Ramos (cell line): ENCODE data around the gene RXRB.

ENCODE experiments used
- in situ Hi-C: fragments of 300-500 bp; cut with MboI; formaldehyde crosslinking; loops from one replicate; pipeline ENCODE4 v1.14.3; 2022; ENCODE audit warnings: low sequenced_read_pairs; ENCODE audit not compliant: unreplicated experiment

RXRB gene

DNA sequence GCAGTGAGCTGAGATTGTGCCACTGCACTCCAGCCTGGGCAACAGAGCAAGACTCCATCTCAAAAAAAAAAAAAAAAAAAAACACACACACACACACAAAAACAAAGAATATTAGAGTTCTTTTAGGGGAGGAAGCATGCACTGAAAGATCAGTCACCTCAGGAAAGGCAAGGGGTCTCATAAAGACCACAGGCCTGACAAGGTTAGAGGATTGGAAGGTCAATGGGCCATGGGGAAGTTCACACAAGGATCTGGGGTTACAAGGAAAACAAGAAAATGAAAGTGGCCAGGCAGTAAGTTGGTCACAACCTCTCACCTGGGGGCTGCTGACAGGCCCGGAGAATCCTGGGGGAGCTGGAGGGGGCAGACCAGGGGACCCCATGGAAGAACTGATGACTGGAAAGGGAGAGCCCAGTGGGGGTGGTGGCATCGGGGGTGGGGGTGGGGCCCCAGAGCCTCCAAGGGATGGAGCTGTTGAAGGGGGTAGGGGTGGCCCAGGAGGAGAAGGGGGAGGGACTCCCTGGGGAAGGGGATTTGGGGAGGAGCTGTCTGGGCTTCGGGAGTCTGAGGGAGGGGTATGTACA lies 1.5 kb downstream of the RXRB start:
- in situ Hi-C loops = no loop called here

DNA sequence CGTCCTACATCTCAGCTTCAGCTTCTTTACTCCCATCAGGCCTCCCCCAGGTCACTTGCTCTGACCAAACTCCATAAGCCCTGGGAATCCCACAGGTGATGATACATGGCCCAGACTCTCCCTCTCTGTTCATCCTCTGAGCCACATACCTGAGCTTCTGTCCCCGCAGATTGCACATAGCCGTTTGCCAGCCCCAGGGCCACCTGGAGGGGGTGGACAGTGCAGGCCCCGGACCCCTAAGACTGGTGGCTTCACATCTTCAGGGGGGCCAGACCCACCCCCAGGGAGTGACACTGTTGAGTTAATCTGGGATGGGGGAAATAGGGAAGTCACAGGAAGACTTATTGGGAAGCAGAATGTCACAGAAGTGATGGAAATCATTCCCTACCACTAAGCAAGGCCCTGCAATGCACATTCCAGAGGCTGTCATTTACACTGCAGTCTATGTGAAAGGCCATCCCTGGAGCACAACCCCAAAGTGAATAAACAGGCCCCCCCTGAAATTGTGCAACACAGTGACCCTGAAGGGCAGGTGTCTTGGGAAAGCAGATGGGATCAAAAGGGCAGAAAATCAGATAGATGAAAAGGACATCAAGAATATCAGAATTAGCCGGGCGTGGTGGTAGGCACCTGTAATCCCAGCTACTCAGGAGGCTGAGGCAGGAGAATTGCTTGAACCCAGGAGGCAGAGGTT lies 2.2 kb downstream of the RXRB start:
- in situ Hi-C loops = no loop called here

DNA sequence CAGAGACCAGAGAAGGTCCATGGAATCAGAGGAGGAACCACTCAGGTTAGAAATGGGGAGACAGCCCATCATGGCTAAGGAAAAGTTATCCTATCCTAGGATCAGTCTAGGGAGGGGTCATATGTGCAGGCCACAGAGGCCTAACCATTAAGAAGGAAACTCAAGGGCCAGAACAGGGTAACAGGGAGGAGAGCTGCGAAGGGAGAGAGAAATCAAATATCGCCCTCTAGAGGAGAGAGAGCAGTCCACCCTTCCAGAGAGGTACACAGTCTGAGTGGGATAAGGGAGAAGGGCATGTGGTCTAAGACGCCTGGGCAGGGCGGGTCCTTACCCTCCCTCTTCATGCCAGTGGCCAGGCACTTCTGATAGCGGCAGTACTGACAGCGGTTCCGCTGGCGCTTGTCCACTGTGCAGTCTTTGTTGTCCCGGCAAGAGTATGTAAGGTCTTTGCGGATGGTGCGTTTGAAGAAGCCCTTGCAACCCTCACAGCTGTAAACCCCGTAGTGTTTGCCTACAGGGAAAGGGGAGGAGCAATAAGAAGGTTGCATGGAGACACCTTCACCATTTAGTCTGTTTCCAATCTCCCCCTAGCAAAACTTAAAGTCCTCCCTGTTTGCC lies 2.9 kb downstream of the RXRB start:
- in situ Hi-C loops = no loop called here

DNA sequence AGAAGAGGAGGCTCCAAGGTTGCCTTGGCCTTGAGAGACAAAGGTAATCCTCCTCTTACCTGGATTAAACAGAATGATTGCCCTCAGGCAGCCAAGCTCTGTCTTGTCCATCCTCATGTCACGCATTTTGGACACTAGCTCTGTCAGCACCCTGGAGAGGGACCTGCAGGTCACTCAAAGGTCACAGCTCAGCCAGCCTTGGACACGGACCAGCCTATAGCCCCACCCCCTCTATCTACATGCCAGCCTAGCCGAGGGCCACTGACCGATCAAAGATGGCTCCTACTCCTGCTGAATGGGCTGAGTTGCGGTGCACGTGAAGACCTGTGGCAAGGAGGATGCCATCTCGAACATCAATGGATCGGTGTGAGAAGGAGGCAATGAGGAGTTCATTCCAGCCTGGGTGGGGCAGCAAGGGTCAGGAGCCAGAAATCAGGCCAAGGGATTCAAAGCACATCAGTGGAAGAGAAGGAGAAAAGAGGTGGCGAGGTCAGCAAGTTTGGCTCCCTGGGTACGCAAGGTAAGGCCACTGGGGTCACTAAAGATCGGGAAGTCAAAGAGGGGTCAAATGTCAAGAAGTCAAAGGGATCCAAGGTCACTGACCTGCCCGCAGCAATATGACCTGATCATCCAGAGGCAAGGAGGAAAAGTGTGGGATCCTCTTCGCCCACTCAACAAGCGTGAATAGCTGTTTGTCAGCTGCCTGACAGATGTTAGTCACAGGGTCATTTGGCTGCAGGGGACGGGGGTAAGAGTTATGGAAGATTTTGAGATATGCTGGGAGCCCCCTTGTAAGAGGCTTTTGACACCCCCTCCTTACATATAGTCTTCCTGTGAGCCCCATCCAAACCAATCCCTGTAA lies 4.9 kb downstream of the RXRB start:
- in situ Hi-C loops = no loop called here

DNA sequence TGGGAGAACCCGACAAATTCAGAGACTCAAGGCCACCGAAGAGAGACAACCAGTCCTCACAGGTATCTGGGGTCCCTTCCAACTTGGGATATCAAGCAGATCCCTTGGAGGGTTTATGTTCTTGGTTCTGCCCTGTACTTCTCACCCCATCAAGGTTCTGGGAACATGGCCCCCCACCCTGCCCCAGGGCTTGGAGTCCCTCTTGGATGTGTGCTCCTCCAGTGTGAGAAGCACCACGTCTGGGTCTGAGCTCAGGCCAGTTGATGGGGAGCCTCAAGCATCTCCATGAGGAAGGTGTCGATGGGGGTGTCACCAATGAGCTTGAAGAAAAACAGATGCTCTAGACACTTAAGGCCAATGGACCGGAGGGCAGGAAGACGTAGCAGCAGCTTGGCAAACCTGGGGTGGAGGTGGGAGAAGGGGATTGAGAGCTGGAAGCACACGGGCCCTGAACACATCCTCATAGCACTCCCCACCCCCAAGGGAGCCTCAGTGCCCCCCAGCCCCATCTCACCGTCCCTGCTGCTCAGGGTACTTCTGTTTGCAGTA lies 6.0 kb downstream of the RXRB start:
- in situ Hi-C loops = no loop called here

DNA sequence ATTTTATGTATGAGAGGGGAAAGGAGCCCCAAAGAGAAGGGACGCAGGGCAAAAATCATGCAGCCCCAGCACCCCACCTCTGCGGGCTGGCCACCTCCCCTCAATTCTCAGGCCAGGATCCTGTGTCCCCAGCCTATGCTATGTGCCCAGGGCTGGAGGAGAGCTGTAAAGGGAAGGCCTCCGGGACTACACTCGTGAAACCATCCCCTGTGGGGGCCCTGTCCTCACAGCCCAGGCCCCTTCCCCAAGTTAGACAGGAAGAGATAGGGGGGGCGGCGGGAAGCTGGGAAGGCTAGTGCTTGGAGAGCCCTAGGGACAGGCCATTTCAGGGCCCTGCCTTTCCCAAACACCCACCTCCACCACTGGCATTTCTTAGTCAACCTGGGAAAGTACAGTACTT lies 6.8 kb downstream of the RXRB start:
- in situ Hi-C loops = no loop called here

DNA sequence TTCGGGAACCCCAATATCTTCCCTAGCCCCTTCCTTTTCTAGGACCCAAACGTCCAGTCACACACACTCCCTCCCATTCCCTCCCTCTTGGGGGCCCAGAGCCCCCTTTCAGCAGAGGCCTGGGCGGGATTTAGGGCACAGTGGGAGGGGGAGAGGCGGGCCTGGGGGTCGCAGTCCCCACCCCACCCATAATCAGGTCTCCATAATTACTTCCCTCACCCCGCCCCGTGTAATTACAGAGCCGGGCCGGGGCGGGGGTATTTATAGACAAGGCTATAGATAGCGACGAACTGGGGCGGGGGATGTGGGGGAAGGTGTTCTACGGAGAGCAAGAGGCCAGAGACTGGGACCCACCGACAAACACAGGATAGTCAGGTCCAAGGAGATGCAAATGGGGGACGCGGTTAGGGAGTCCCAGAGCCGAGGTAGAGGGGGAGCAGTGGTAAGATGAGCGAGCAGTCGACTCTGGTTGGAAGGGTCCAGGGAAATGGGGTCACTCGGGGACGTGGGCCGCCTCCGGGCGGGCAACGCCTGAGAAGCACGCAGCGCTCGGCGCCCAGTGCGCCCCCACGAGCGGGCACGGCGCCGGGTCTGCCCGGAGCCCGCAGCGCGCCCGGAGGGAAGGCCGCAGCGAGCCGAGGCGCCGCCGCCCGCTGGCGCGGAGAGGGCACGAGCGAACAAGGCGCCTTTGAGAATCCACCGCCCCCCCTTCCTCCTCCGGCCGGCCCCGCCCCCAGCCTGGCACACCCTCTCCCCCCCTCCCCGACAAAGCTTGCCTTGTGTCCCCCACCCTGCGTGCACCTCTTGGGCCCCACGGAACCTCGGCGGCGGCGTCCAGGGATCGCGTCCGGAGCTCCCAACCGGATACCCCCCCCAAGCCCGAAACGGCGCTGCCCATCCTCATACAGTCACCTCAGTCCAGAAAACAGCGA lies 7.5 kb downstream of the RXRB start:
- in situ Hi-C loops = no loop called here

DNA sequence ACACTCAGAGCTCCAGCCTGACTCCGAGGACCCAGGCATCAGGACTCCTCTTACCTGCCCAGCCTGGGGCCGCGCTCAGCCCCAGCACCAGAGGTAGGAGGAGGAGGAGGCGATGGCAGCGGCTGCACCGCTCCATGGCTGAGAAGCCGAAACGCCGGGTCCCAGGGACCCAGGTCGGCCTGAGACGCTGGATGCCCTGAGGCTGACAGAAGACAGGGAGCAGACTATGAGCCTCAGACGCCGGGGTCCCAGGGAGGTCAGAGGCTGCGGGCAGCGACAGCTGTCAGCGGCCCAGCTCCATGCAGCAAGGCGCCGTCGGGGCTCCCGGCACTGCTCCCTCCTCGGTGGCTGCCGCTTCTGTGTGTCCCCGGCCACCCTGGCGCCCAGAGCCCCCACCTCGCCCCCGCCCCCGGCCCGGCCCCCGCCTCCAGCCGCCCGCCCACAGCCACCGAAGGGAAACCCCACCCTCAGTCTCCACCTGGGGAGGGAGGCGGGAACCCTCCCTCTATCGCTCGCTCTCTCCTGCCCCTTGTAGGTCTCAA lies 8.3 kb downstream of the RXRB start, which contains the start of gene COL11A2:
Gene COL11A2, minus strand, starts transcription at position 363 of the 542 bp plus-strand sequence. Its CDS starts 227 bp downstream, at position 136.
- in situ Hi-C loops = no loop called here

DNA sequence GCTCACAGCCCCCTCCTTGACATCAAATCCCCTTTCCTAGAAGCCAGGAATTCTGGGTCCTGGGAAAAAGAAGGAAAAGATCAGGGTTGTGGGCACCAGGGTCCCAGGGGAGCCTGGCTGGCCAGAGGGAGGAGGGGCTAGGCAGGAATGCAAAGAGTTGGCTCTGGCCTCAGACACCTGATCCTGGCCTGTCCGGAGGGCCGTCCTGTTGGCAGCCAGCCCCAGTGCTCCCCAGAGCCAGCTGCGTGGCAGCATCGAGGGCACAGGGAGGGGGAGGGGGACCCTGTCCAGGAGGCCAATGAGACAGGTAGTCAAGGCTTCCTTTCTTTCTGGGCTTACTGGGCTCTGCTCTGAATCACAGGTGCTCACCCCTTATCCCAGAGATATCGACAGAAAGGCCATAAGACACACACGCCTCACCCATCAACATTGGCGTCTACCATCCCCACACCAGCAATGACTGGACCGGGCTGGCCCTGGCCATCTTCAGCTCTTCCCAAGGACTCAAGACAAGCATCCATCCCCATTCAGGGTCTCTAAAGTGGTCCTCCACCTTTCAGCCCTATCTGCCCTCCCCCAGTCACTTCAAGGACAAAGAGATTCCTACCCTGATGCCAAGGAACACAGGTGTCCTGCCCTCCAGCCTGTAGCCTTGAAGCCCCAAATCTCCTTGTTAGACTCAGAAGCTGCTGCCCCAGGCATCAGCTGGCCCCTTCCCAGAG lies 8.9 kb downstream of the RXRB start:
- in situ Hi-C loops = no loop called here

DNA sequence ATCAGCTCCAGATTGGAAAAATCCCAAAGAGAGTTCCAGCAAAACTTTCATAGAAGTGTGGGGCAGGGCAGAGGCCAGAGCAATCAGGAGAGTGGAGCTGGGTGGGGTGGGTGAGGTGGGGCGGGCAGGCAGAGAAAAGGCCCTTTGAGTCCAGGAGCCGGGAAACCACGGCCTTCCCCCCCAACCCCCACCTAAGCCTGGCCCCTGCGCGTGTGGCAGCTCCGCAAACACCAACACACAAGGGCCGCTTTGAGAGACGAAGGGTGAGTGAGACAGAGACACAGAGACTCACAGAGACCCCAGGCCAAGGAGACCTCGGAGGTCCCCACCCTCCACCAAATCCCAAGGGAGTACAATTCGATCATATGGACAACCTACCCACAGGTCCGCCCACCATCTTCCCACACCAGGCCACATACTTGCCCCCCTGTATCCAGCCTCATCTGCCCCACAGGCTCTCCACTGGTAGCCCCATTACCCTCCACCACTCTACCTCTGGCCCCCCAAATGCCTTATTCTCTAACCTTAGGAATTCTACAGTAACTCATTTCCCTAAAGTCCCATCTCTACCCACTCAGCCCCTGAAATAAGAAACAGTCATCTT lies 9.9 kb downstream of the RXRB start:
- in situ Hi-C loops = no loop called here

DNA sequence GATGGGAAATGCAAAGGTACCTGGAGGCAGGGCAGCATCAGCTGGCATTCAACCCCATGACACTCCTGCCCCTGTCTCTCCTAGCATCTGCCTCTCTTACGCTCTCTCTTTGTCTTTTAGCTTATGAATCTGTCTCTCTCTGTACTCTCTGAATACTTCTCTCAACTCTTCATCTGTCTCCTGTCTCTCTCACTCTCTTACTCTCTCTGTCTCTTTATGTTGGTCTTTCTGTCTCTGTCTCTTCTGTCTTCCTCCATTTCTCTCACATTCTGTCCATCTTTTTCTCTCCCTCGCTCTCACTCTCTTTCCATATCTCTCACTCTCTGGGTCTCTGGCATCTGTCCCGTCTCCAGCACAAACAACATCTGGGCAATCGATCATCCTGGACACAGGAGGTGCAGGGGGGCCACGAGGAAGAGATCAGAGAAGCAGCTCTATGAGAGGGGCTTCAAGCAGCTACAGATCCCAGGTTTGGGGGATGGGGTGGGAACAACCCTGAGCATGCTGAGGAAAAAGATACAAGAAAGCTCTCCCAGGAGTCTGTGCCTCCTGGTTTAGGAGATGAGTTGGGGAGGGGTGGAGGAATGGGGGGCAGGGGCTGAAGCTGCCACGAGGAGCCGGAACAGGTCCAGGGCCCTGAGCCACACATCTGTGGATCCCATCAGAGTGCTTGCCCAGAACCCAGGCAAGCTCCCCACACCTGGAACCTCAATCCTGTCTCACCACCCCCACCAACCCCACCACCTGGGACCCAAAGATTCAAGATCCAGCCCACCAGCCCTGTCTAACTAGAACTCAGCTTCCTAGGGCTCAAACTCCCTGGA lies 10.6 kb downstream of the RXRB start:
- in situ Hi-C loops = no loop called here

DNA sequence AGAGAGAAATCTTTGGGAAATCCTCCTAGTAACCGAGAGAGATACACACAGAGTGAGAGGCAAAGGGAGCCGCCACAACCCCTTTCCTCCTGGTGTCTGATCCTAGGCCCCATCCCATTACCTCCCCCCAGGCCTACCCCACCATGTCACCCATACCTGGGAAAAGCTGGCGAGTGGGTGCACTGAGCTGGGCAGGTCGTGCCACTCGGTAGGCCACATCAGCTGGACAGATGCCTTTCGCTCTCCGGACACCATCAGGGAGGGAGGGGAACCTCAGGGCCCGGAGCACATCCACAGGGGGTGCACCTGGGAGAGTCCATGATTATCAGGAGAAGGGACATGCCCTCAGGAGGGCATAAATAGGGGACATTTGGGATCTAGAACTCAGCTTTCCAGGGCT lies 11.3 kb downstream of the RXRB start:
- in situ Hi-C loops = no loop called here

DNA sequence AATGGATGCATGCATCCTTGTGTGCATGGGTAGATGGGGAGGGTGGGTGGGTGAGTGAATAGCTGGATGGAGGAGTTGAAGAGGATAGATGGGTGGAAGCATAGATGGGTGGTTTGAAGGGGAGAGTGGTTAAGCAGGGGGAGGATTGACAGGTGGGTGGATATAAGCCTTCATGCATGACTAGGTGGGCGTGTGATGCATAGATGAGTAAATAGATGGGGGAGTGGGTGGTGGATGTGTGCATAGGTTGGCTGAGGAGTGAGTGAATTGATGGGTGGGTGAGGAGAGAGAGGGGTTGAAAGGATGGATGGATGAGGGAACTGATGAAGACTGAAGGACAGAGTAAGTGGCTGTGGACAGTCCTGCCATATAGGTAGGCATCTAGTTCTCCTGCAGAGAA lies 12.7 kb downstream of the RXRB start:
- in situ Hi-C loops = no loop called here

DNA sequence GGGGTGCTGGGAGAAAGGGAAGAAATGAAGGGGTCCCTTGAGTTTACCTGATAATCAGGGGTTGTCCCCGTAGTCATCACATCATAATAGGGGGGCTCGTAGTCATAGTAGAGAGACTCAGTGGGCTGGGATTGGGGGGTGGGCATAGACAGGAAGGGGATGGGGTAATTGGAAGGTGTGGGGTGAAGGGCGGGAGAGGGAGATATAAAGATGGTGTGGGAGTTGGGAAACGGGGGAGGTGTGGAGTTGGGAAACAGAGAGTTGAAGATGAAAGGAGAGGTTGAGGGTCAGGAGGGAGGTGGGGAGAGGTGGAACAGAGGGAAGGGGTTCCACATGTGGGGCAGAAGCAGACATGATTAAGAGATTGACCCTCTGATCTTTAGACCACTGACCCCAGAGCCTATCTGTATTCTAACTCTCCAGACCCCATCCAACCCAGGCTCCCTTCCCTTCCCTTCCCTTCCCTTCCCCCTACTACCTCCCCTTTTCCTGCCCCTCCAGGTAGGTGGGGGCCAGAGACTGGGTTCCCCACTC lies 14.7 kb downstream of the RXRB start:
- in situ Hi-C loops = no loop called here

DNA sequence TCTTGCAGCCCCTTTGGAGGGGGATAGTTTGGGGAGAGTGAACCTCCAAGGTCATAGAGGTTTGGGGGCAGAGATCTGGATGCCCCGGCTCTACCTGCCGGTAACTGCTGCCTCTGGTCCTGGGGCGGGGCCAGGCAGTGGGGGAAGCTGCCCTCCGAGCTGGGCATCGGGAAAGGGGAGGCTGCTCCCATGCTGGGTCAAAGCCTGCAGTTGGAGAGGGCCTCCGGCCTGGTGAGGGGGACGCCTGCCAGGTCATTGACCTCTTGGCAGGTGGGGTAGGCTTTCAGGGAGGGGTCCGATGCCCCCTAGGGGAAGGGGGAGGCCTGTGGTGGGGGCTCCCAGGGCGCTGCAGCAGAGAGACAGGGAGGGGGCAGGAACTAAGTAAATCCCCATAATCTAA lies 15.3 kb downstream of the RXRB start:
- in situ Hi-C loops = no loop called here

DNA sequence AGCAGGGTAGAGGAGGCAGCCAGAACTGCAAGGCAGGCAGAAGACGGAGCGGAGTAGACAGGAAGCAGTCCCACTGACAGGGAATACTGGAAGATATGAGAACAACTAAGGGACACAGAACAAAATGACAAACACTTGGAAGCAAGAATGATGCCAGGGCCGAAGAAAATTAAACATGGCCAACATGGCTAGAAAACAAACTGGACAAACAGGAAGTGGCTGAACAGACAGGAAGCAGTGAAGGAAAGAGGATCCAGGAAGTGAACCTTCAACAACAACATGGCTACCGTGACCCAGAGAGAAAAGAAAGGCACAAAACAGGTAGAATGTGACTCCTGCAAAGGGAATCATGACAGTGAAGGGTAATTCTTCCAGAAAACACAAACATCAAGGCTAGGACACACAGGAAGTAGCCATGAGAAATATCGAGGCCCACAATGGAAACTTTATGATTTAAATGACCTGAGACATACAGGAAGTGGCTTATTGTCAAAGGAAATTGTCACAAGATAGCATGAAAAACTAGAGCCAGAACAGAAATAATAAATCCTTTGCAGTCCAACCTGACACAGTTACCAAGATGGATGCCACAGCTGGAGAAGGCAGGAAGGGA lies 17.3 kb downstream of the RXRB start:
- in situ Hi-C loops = no loop called here

DNA sequence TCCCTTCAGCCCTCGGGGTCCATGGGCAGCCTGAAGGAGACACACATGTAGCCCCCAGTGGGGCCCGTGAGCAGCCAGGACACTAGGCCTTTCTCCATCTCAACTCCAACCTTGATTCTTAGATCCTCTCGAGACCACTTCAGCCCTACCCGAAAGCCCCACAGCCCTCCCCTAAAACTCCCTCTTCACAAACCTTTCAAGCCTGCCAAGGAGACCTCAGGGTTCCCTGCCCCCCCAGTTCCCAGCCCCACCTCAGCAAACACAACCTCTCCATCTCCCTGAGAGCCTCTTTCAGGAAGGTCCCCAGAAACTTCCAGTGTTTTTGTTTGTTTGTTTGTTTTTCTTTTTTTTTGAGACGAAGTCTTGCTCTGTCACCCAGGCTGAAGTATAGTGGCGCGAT lies 19.3 kb downstream of the RXRB start:
- in situ Hi-C loops = no loop called here
